ENCODE results near the gene SMG9. TPM values are rescaled to one million over a fixed set of nuclear protein-coding genes. Genes with fewer than 3 reads are reported as not detected.

SMG9 gene
- total and polyA plus RNA-seq, 2 of the 4 experiments (the other 2 are of a cell fraction), result 4.8 to 24.3 TPM

DNA sequence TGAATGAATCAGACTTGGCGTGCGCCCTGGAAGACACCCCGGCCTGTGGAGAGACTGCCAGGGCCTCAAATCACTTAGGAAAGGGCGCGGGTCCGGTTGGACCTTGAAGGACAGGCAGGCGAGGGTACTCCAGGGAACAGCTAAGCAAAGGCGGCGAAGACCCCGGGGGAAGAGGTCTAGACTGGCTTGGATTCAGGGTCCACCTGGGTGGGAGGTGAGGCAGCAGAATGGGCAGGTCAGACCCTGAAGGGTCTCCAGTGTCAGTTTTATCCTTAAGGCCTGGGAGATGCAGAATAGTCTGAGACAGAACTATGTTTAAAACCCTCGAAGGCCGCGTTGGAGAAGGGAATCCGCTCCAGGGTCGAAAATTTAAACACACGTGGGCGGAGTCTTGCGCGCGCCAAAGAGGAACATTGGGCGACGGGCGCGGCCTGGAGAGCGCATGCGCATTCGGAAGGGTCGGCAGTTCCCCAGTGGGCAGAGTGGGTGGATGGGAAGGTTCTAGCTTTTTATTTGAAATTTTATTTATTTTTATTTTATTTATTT lies 567 bp upstream of the SMG9 start:
- Histone ChIP-seq H3K9me3 (ENCODE audit: control insufficient read depth, insufficient read depth, low read length) (no peaks in the 10 kb centered on the region), H3K4me3 (ENCODE audit: insufficient read depth, low read depth, low read length) (peak overlapping the region; percentile 66), H4K91ac (ENCODE audit: insufficient read depth, low read depth, low read length) (peak overlapping the region; percentile 86), H3K23ac (ENCODE audit: low read depth, low read length) (peak overlapping the region; percentile 43), H3K9ac (ENCODE audit: low read depth, low read length) (peak overlapping the region; percentile 73), H3K56ac (ENCODE audit: extremely low read depth, insufficient read depth, low read length) (peak overlapping the region; percentile 81), H3K27me3 (ENCODE audit: control insufficient read depth, insufficient read depth, low read length) (no peaks in the 10 kb centered on the region), H3K18ac (ENCODE audit: low read depth, low read length) (no peak overlapping the region), H3K9me1 (ENCODE audit: insufficient read depth, low read length) (peaks cover 19% of the 10 kb centered on the region), H3K79me1 (ENCODE audit: low read depth in 1 of 2, low read length in 2 of 2) (peaks cover 19 to 58% of the 10 kb centered on the region in 2 experiments), H2AFZ (replicated peaks; ENCODE audit: low read length, poor library complexity) (peak overlapping the region; percentile 99), H3K36me3 (ENCODE audit: control insufficient read depth, insufficient read depth, low read length) (peaks cover 5% of the 10 kb centered on the region), H4K20me1 (ENCODE audit: insufficient read depth, low read length) (peaks cover 25% of the 10 kb centered on the region), H3K14ac (replicated peaks; ENCODE audit: low read depth, low read length) (peak overlapping the region; percentile 72), H2BK15ac (ENCODE audit: low read depth, low read length) (peak overlapping the region; percentile 1; the same call in 1 of the 3 replicates), H2AK5ac (ENCODE audit: low read depth, low read length) (peak overlapping the region; percentile 75), H4K8ac (ENCODE audit: low read depth in 2 of 2, low read length in 2 of 2) (peak overlapping the region; percentile 87 to 98), H2BK20ac (ENCODE audit: low read depth, low read length) (no peak overlapping the region), H2AK9ac (replicated peaks; ENCODE audit: low read depth, low read length, poor library complexity) (peak overlapping the region; percentile 86), H2BK120ac (ENCODE audit: low read depth, low read length) (peak overlapping the region; percentile 50), H2BK5ac (ENCODE audit: low read depth, low read length, poor library complexity, severe bottlenecking) (peak overlapping the region; percentile 63), H3K4me2 (ENCODE audit: low read depth, low read length) (peak overlapping the region; percentile 72), H3K27ac (ENCODE audit: insufficient read depth, low read length) (peak overlapping the region; percentile 73), H3K4me1 (ENCODE audit: control insufficient read depth, insufficient read depth, low read length) (peaks cover 20% of the 10 kb centered on the region), H3K4ac (ENCODE audit: low read depth, low read length) (peak overlapping the region; percentile 87), H4K5ac (ENCODE audit: low read depth, low read length) (peak overlapping the region; percentile 16; the same call in 1 of the 2 replicates)
- intact Hi-C loops (cut with micrococcal nuclease) (no loop called here), dilution Hi-C loops (cut with HindIII; ENCODE audit: low sequenced_read_pairs, unreplicated experiment) (no loop called here), in situ Hi-C loops (cut with MboI; ENCODE audit: low sequenced_read_pairs) (no loop called here)
- peak; percentile 61 for DNase-seq
- ATAC-seq (ENCODE audit: low read depth), result peak; percentile 8; the same call in 1 of the 2 replicates
- CTCF ChIA-PET, result interaction anchor here (0.8 kb wide), 1 partner anchor 10 kb away, joined by 4 read pairs; no protein-coding TSS in a partner anchor
- WGBS, 2 experiments (ENCODE audit: extremely low coverage in 2 of 2, insufficient read length in 1 of 2), result 0% methylated on average over 11 of the region's 28 CpGs; no CpG with 5 or more reads in 1 of the 2 experiments
- no TSS peak for BruUV-seq (replicated peaks)
- POLR2A ChIA-PET (ENCODE audit: unreplicated experiment), result interaction anchor here (0.5 to 1.4 kb wide), 3 partner anchors 10 to 159 kb away, joined by 3 to 4 read pairs (median 3); partner anchors contain the start of genes IRGQ and ZNF576
- TF ChIP-seq CHD1 (IDR thresholded peaks at IDR 0.05; ENCODE audit: low read depth, low read length) (no peak), FOS (IDR thresholded peaks at IDR 0.05; ENCODE audit: low read depth, low read length) (no peak), RCOR1 (IDR thresholded peaks at IDR 0.05; ENCODE audit: insufficient replicate concordance, low read length) (no peak), BHLHE40 (IDR thresholded peaks at IDR 0.05; ENCODE audit: low read depth, low read length) (no peak), NFE2L2 (IDR thresholded peaks at IDR 0.05; ENCODE audit: low read depth, low read length) (no peak), MXI1 (IDR thresholded peaks at IDR 0.05; ENCODE audit: borderline replicate concordance, low read depth, low read length) (peak; percentile 63; the same call in 1 of the 2 replicates), MAFK (IDR thresholded peaks at IDR 0.05; ENCODE audit: low read depth, low read length) (no peak), POLR2A (IDR thresholded peaks at IDR 0.05; ENCODE audit: low read depth, low read length) (0 out of 2 replicates have a peak, but pooled peaks have one; percentile 10), SMC3 (IDR thresholded peaks at IDR 0.05; ENCODE audit: low read depth, low read length) (no peak), CEBPB (IDR thresholded peaks at IDR 0.05; ENCODE audit: low read depth, low read length) (no peak), RAD21 (IDR thresholded peaks at IDR 0.05; ENCODE audit: low read length) (no peak), MAZ (IDR thresholded peaks at IDR 0.05; ENCODE audit: borderline replicate concordance, low read depth, low read length) (no peak), RFX5 (IDR thresholded peaks at IDR 0.05; ENCODE audit: low read depth, low read length) (no peak)
- TF ChIP-seq, protein P1, sequence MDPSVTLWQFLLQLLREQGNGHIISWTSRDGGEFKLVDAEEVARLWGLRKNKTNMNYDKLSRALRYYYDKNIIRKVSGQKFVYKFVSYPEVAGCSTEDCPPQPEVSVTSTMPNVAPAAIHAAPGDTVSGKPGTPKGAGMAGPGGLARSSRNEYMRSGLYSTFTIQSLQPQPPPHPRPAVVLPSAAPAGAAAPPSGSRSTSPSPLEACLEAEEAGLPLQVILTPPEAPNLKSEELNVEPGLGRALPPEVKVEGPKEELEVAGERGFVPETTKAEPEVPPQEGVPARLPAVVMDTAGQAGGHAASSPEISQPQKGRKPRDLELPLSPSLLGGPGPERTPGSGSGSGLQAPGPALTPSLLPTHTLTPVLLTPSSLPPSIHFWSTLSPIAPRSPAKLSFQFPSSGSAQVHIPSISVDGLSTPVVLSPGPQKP (IDR thresholded peaks at IDR 0.05; ENCODE audit: borderline replicate concordance, low read depth, low read length), result no peak
- TF ChIP-seq, protein P2, sequence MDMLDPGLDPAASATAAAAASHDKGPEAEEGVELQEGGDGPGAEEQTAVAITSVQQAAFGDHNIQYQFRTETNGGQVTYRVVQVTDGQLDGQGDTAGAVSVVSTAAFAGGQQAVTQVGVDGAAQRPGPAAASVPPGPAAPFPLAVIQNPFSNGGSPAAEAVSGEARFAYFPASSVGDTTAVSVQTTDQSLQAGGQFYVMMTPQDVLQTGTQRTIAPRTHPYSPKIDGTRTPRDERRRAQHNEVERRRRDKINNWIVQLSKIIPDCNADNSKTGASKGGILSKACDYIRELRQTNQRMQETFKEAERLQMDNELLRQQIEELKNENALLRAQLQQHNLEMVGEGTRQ (IDR thresholded peaks at IDR 0.05; ENCODE audit: low read depth, low read length), result no peak; the same call in 1 of the 2 replicates
